Keratinocyte (primary cell): ENCODE data around the gene KRTAP10-7. TPM values are rescaled to one million over a fixed set of nuclear protein-coding genes. Genes with fewer than 3 reads are reported as not detected.
"Not testable (repeated sequence)": the region's sequence is repeated elsewhere in the genome, so short reads cannot be mapped to it uniquely, and the experiment has no call there.

Experiments
- DNase-seq: peaks from one replicate; pipeline ENCODE4 v3.0.0-alpha.2; 2011; ENCODE audit warnings: low read depth, missing footprints, low spot score
- FAIRE-seq: peaks from 2 replicates; lab custom pipeline; 2011; peaks lifted over from hg19 to GRCh38; lab: Jason Lieb, UNC
- H2AFZ ChIP-seq: 2 replicates; pipeline ENCODE4 v1.6.0; 2012; ENCODE audit warnings: low read length, control low read depth, inconsistent platforms; ENCODE audit not compliant: control insufficient read depth
- H3K27ac ChIP-seq: 2 replicates; pipeline ENCODE4 v1.5.1; 2011; ENCODE audit warnings: low read length; ENCODE audit not compliant: control insufficient read depth, insufficient read depth
- H3K27me3 ChIP-seq: 3 replicates; pipeline ENCODE4 v1.6.0; 2011; ENCODE audit warnings: low read length; ENCODE audit not compliant: control insufficient read depth, insufficient read depth; ENCODE audit errors: extremely low read depth
- H3K36me3 ChIP-seq, 2 experiments: 2 replicates in 1 of 2; 3 replicates in 1 of 2; pipeline ENCODE4 v1.5.1; 2011; ENCODE audit warnings: low read length in 2 of 2, mild to moderate bottlenecking in 1 of 2; ENCODE audit not compliant: control insufficient read depth in 2 of 2, insufficient read depth in 2 of 2; ENCODE audit errors: extremely low read depth in 1 of 2
- H3K4me1 ChIP-seq: 3 replicates; pipeline ENCODE4 v1.5.1; 2011; ENCODE audit warnings: low read length; ENCODE audit not compliant: control insufficient read depth, insufficient read depth; ENCODE audit errors: extremely low read depth
- H3K4me2 ChIP-seq: 3 replicates; pipeline ENCODE4 v1.6.0; 2011; ENCODE audit warnings: low read depth, low read length; ENCODE audit not compliant: control insufficient read depth, insufficient read depth; ENCODE audit errors: extremely low read depth
- H3K4me3 ChIP-seq, 3 experiments: fragments of 200-600 bp in 1 of 3; sonication (generic) in 1 of 3; 2 replicates in 2 of 3; 3 replicates in 1 of 3; pipeline ENCODE4 v1.5.1; 2011 to 2016; ENCODE audit warnings: low read length in 3 of 3, mild to moderate bottlenecking in 3 of 3, control low read depth in 2 of 3, inconsistent platforms in 1 of 3, low read depth in 1 of 3, mixed read lengths in 1 of 3, mixed run types in 1 of 3, moderate library complexity in 1 of 3; ENCODE audit not compliant: control insufficient read depth in 2 of 3, insufficient read depth in 2 of 3; ENCODE audit errors: extremely low read depth in 1 of 3
- H3K79me2 ChIP-seq: 2 replicates; pipeline ENCODE4 v1.6.0; 2012; ENCODE audit warnings: low read length; ENCODE audit not compliant: control insufficient read depth, insufficient read depth
- H3K9ac ChIP-seq: 3 replicates; pipeline ENCODE4 v1.6.0; 2011; ENCODE audit warnings: low read length; ENCODE audit not compliant: control insufficient read depth, insufficient read depth; ENCODE audit errors: extremely low read depth
- H3K9me1 ChIP-seq: 3 replicates; pipeline ENCODE4 v1.6.0; 2011; ENCODE audit warnings: low read length; ENCODE audit not compliant: control insufficient read depth, insufficient read depth; ENCODE audit errors: extremely low read depth
- H3K9me3 ChIP-seq: 2 replicates; pipeline ENCODE4 v1.5.1; 2012; ENCODE audit warnings: low read depth, low read length; ENCODE audit not compliant: control insufficient read depth
- H4K20me1 ChIP-seq: 3 replicates; pipeline ENCODE4 v1.6.0; 2011; ENCODE audit warnings: low read length; ENCODE audit not compliant: control insufficient read depth, insufficient read depth; ENCODE audit errors: extremely low read depth
- CTCF ChIP-seq, 3 experiments: IDR thresholded peaks in 1 of 3; conservative IDR thresholded peaks in 1 of 3; optimal IDR thresholded peaks in 1 of 3; 2 replicates in 2 of 3; 3 replicates in 1 of 3; pipeline versions ENCODE3 to v1.5.1; 2011; ENCODE audit warnings: low read length in 3 of 3, mild to moderate bottlenecking in 3 of 3, moderate library complexity in 2 of 3, control low read depth in 1 of 3, inconsistent platforms in 1 of 3; ENCODE audit not compliant: insufficient read depth in 2 of 3; ENCODE audit errors: extremely low read depth in 1 of 3
- EZH2 ChIP-seq: IDR thresholded peaks from one replicate; pipeline ENCODE4 v1.6.1; 2012; ENCODE audit warnings: inconsistent platforms, mild to moderate bottlenecking, low read length, moderate library complexity
- dilution Hi-C: fragments of 300-500 bp; cut with MboI; formaldehyde crosslinking; loops from one replicate; pipeline ENCODE4 v1.7.0; 2020; ENCODE audit warnings: low sequenced_read_pairs; ENCODE audit not compliant: extremely low pct_ligation_motif_present
- polyA plus RNA-seq, 5 experiments: library from polyadenylated mRNA; depleted of rRNA in 3 of 5; stranded (reverse) in 3 of 5; stranded (forward) in 1 of 5; unstranded in 1 of 5; fragments of >200 nt; gene quantifications; 1 replicate in 1 of 5; 2 replicates in 3 of 5; 3 replicates in 1 of 5; pipeline versions ENCODE4 v1.2.1 to v1.2.3, GENCODE V29; 2011 to 2012; ENCODE audit warnings: missing spikeins in 2 of 5, low read depth in 1 of 5, low replicate concordance in 1 of 5

Gene KRTAP10-7
- polyA plus RNA-seq, 1 donor (not counting 4 experiments of a cell fraction or from before 2014, with no cell fraction given), result not detected

GRCh38 chr21:44556879-44557278 is 43.5 kb upstream of the KRTAP10-7 start:
- dilution Hi-C loops, result no loop called here
- H3K9me1 ChIP-seq, result no peaks in the 10 kb centered on the region
- no peak for TF ChIP-seq CTCF (optimal IDR thresholded peaks at IDR 0.05 in 1 of 3, IDR thresholded peaks at IDR 0.05 in 1 of 3, conservative IDR thresholded peaks at IDR 0.05 in 1 of 3; ENCODE audit: extremely low read depth in 1 of 3, insufficient read depth in 2 of 3, low read length in 3 of 3)
- no peak for TF ChIP-seq EZH2
- no peak overlapping the region for H2AFZ ChIP-seq
- DNase-seq, result no peak
- H3K4me2 ChIP-seq, result no peak overlapping the region
- no peaks in the 10 kb centered on the region for H3K36me3 ChIP-seq
- peaks cover 7% of the 10 kb centered on the region for H3K27me3 ChIP-seq
- no peak overlapping the region for H3K9ac ChIP-seq
- FAIRE-seq, result no peak
- no peaks in the 10 kb centered on the region for H3K4me1 ChIP-seq
- no peaks in the 10 kb centered on the region for H4K20me1 ChIP-seq
- H3K9me3 ChIP-seq, result no peaks in the 10 kb centered on the region
- H3K79me2 ChIP-seq, result no peaks in the 10 kb centered on the region
- H3K27ac ChIP-seq, result no peak overlapping the region
- no peak overlapping the region for H3K4me3 ChIP-seq

- H3K9me3 ChIP-seq, result no peaks in the 10 kb centered on the region
- H3K9me1 ChIP-seq, result no peaks in the 10 kb centered on the region
- H3K79me2 ChIP-seq, result no peaks in the 10 kb centered on the region
- FAIRE-seq, result no peak
- TF ChIP-seq CTCF (optimal IDR thresholded peaks at IDR 0.05 in 1 of 3, IDR thresholded peaks at IDR 0.05 in 1 of 3, conservative IDR thresholded peaks at IDR 0.05 in 1 of 3; ENCODE audit: extremely low read depth in 1 of 3, insufficient read depth in 2 of 3, low read length in 3 of 3) (no peak), EZH2 (no peak)
- peaks cover 5% of the 10 kb centered on the region for H3K27me3 ChIP-seq
- no peaks in the 10 kb centered on the region for H3K4me1 ChIP-seq
- no peak overlapping the region for H3K9ac ChIP-seq
- H3K36me3 ChIP-seq, result no peaks in the 10 kb centered on the region
- H3K27ac ChIP-seq, result no peak overlapping the region
- no peak overlapping the region for H2AFZ ChIP-seq
- no peaks in the 10 kb centered on the region for H4K20me1 ChIP-seq
- H3K4me2 ChIP-seq, result no peak overlapping the region
- no peak overlapping the region for H3K4me3 ChIP-seq
- DNase-seq, result no peak
- dilution Hi-C loops, result no loop called here
These were observed 42.7 kb upstream of the KRTAP10-7 start for GRCh38 chr21:44557491-44558328.

GRCh38 chr21:44558329-44558675 is 42.1 kb upstream of the KRTAP10-7 start:
- H3K27ac ChIP-seq, FAIRE-seq, H3K79me2 ChIP-seq, H2AFZ ChIP-seq, DNase-seq, H3K27me3 ChIP-seq, H3K4me2 ChIP-seq, H3K9me3 ChIP-seq, H3K4me1 ChIP-seq, H3K9ac ChIP-seq, H3K4me3 ChIP-seq, H3K9me1 ChIP-seq, H4K20me1 ChIP-seq, dilution Hi-C loops, H3K36me3 ChIP-seq: not testable (repeated sequence)
